NCI-H345 (cell line): ENCODE results near the gene TPRA1.

ENCODE experiments used
- DNase-seq: peaks from one replicate; lab custom pipeline; 2025; lab: John Stamatoyannopoulos, UW

TPRA1 gene

DNA sequence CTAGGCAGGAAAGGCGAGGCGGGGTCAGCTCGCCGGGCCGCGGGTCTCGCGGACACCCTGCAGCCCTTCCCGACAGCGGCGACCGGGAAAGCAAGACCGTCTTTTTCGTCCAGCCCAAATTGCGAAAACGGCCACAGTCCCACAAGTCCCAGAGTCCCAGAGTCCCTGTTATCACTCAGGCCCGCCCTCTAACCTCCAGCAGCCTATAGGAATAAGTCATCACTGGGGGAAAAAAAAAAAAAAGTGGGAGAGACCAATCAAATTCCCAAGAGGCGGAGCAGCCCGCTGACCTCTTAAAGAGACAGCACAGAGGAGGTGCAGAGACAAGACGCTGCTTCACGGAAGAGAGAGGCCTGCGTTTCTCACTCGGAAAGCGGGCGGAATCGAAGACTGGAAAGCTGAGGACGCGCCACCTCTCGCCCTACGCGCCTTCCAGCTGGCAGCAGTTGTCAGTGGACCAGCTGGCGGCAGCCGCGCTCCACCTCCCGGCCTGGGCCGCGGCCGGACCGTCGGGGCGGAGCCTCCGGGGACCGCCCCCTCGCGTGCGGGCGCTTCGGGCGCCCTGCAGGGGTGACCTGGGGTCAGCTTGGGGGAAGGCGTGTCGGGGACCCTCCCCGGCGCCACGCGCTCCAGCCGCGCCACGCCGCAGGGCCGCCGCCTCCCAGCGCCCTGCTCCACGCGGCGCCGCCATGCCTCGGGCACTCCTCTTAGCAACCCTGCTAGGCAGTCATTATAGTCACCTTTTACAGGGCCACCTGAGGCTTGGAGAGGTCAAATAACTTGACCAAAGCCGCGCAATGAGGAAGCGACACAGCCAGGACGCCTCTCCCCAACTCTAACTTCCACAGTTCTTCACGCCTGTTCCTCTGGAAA, at the start of gene TPRA1:
TSS of gene TPRA1 (minus strand) at position 141 of the 873 bp plus-strand sequence. CDS start 10,587 bp downstream, outside the sequence.
- peak; percentile 92 for DNase-seq

GRCh38 chr3:127640042-127640355, 49.5 kb upstream of the TPRA1 start:
- DNase-seq: no peak

DNA sequence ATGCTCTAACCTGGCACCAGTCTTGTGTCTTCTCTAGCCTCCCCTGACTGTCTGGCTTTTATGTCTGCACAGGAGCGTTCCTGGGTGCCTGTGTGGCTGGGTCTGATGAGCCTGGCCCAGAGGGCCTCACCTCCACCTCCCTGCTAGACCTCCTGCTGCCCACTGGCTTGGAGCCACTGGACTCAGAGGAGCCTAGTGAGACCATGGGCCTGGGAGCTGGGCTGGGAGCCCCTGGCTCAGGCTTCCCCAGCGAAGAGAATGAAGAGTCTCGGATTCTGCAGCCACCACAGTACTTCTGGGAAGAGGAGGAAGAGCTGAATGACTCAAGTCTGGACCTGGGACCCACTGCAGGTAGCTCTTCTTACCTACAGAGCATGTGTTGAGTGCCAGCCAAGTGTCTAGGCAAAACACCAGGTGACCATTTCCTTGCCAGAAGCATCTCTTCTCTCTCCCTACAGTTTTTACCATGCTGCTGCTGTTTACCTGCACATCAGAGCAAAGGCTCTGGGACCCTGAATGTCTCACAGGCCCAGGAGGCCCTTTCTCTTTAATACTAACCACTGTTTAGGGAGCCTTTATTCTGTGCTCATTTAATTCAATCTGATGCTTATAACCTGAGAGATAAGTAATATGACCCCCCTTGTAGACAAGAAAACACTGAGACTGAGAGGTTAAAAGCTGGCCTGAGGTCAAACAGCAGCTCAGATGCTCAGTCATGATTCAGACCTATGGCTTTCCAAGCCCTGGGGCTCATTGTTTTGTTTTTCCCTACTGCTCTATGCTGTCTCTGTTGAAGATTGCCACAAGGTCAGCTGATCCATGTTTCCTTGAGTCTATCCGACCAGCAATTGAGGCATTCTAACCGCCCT, 48.9 kb upstream of the TPRA1 start:
- no peak for DNase-seq

DNA sequence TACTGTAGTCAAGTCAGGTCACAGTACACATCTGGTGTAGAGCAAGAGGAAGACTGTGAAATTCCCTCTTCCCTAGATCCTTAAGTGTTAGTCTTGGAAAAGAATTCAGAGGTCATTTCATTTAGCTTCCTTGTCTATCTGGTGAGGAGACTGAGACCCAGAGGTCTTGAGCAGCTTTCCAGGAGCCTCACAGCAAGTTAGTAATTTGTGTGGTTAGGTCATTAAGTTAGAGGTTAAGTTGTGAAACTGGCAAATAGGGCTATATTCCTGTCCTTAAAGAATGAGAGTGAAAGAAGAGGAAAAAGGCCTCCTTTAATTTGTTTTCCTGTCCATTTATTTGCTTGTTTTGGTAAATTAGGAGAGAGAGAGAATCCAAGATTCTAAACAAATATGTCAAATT, 47.4 kb upstream of the TPRA1 start:
- no peak for DNase-seq

DNA sequence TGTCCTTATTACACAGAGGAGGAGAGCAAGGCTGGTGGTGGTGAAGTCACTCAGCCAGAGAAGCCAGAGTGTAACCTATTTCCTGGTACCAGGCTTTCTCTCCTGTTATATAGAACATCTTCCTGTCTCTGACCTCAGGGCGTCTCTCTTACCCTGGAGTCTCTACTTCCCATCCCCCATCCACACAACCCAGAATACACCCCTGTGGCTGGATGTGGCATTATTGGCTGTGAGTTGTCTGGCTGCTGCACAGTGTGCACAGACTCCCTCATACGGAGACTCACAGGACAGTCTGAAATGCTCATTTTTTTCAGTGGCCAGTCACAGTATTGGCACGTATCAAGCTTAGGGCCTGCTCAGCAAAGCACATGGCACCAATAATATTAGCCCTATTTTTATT, 47.0 kb upstream of the TPRA1 start:
- no peak for DNase-seq

DNA sequence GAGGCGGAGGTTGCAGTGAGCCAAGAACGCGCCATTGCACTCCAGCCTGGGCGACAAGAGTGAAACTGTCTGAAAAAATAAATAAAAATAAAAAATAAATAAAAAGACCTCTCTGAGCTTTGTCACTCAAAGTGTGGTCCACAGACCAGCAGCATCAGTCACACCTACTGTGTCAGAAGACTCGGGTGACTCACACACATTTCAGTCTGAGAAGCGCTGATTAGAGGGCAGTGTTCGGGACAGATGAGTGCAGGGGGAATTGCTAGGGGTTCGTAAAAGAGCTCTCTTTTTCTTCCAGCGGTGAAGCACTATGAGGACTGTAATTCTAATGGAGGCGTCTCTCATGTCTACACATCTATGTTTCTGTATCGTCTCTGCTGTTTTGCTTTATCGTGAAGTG, 44.1 kb upstream of the TPRA1 start:
- DNase-seq: no peak

GRCh38 chr3:127632035-127632820, 41.7 kb upstream of the TPRA1 start:
- DNase-seq: no peak

DNA sequence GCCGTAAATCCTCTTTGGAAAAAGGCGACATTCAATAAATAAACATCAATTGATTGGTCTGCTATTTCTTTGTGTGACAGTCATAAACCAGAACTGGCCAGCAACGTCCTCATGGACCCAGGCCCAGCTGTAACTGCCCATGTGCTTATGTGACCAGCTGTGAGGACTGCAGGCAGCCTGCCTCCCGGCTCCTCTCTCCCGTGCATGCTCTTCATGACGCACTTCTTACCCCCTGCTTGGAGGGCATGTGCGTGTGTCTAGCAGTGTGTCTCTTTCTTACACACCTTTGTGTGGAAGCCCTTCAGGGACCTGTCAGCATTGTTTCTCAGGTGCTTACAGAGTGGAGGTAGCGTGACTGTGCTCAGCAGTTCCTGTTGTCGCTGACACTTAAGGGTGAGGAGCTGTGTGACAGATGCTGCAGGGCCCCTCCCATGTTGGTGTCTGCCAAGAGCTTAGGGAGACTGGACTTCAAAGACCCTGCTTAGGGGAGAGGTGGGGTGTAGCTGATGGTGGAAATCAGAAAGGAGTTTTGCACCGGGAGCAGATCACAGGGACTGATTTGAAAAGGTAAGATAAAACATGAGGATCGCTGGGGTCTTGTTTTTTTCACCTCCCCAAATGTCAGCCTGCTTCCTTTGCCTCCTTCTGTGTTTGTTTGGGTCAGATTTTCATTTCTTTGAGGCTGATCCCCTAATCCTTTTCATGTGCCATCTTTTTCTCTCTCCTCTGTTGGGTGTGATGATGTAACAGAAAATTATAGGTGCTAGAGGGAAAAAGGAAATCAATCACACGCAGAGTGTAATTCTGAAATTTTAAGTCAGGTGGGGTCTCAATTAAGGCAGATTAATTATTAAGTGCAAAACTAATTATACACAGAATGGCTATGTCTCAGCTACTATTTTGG, 40.5 kb upstream of the TPRA1 start:
- DNase-seq: peak; percentile 86

GRCh38 chr3:127629467-127630403, 39.2 kb upstream of the TPRA1 start:
- peak; percentile 22 for DNase-seq

GRCh38 chr3:127628788-127629466, 38.4 kb upstream of the TPRA1 start, which contains the start of gene PODXL2:
TSS of gene PODXL2 (plus strand) at chr3:127629185. CDS start at chr3:127629220, 35 bp downstream.
- DNase-seq: peak; percentile 63

DNA sequence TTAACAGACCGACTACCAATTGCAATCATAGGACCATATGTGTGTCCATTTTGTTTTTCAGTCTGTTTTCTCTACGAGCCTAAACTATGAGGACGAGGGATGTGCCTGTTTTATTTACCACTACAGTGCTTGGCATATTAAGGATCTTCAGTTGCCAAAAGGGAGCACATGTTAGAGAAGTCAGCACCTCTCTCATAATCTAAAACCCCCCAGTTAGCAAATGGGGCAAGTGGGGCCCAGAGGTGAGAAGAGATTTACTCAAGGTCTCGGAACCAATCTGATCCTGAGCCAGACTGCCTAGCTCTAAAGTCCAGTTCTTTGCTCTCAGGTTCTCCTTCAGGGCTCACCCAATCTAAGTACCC, 37.9 kb upstream of the TPRA1 start:
- DNase-seq: no peak

DNA sequence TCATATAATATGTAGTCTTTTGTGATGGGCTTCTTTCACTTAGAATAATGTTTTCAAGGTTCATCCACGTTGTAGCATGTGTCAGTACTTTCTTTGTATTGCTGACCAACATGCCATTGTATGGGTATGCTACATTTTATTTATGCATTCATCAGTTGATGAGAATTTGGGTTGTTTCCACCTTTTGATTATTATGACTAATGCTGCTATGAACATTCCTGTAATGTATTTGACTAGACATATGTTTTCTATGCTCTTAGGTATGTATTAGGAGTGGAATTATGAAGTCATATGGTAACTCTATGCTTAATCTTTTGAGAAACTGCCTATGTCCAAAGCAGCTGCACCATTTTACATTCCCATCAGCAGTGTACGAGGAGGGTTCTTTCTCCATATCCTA, 35.3 kb upstream of the TPRA1 start:
- DNase-seq: no peak

DNA sequence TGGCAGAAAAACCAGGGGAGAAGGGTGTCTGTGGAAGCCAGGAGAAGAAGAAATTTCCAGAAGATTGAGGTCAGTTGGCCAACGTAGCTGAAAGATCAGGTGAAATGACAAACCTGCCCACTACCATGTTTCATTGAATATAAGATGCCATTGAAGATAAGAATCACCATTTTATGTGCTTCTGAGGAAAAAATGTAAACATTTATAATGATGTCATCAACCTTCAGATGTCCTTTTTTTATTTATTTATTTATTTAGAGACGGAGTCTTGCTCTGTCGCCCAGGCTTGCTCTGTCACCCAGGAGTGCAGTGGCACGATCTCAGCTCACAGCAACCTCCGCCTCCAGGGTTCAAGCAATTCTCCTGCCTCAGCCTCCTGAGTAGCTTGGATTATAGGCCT, 33.5 kb upstream of the TPRA1 start:
- DNase-seq: no peak

DNA sequence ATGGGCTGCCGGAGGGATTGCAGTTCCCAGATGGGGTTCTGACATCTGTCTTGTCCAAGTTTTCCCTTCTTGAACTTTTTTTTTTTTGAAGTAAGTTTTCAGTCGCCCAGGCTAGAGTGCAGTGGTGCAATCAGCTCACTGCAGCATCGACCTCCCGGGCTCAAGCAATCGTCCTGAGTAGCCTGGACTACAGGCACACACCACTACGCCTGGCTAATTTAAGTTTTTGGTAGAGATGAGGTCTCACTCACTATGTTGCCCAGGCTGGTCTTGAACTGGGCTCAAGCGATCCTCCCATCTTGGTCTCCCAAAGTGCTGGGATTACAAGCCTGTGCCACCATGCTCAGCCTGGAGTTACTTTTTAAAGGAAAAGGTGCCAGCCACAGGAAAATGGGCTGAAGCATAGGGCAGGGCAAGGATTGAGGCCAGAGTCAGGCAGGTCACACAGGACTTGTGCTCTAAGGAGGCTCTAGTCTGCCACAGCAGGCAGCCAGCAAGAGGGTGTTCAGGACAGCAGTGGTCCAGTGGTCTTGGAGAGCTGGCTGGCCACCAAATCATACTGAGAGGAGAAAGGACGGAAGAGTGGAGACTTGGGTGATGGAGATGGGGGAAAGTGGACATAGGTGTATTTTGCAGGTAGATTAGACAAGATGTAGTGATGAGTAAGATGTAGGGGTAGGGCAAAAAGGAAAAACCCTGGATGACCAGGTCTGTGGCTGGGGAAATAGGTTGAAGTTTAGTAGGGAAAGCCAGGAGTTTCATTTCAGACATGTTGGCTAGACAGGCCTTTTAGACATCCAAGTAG, 32.4 kb upstream of the TPRA1 start:
- DNase-seq: no peak

DNA sequence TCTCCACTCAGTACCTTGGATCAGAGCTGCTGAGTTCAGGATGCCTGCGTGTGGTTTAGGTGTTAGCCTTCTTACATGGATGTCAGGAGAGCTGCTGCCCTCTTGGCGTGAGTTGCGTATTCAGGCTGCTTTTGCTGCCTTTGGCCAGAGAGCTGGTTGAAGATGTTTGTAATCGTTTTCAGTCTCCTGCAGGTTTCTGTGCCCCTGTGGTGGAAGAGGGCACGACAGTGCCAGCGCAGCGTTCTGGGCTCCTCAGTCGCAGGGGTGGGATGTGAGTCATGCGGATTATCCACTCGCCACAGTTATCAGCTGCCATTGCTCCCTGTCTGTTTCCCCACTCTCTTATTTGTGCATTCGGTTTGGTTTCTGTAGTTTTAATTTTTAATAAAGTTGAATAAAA, 31.5 kb upstream of the TPRA1 start:
- no peak for DNase-seq

GRCh38 chr3:127620637-127621375, 30.3 kb upstream of the TPRA1 start:
- DNase-seq: no peak

DNA sequence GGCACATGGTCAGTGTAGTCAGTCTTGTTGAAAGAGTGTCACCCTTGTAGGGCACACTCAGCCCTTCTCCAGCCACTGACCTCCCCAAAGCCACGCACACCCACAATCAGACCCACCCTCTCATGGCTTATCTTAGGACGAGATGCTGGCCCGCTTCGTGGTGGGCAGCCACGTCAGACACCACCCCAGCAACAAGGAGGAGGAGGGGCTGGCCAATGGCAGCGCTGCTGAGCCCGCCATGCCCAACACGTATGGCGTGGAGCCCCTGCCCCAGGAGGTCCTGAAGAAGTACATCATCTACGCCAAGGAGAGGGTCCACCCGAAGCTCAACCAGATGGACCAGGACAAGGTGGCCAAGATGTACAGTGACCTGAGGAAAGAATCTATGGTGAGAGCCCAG, 28.4 kb upstream of the TPRA1 start:
- DNase-seq: no peak
